Measurements from ENCODE around the gene TXNRD2.
A peak's percentile ranks its signal among the peaks of the same experiment; 100 is the strongest.

The TXNRD2 gene

GRCh38 chr22:19855504-19856409 is 85.9 kb downstream of the TXNRD2 start:
- DNase-seq, result peak in 3 of 5 donors; percentile 30 to 69 (median 42)

GRCh38 chr22:19854778-19855503 is 86.7 kb downstream of the TXNRD2 start, which contains the start of the genes GNB1L and RTL10:
Gene GNB1L, minus strand, starts transcription at chr22:19854874. Its CDS starts 33,519 bp downstream, at chr22:19821355.
Gene RTL10, minus strand, starts transcription at chr22:19854874. Its CDS starts 2,613 bp downstream, at chr22:19852261.
- peak; percentile 93 to 97 (median 94) for DNase-seq

GRCh38 chr22:19853879-19854777 is 87.5 kb downstream of the TXNRD2 start:
- DNase-seq, result peak in 1 of 5 donors; percentile 15

- no peak for DNase-seq
Observed at GRCh38 chr22:19853058-19853878, 88.3 kb downstream of the TXNRD2 start.

- DNase-seq, result no peak
Observed at GRCh38 chr22:19852177-19852781, 89.3 kb downstream of the TXNRD2 start.

- no peak for DNase-seq
Observed at GRCh38 chr22:19851291-19852176, 90.1 kb downstream of the TXNRD2 start.

- no peak for DNase-seq
Observed at GRCh38 chr22:19850763-19851109, 90.9 kb downstream of the TXNRD2 start.

- DNase-seq, result no peak
Observed at GRCh38 chr22:19849835-19850762, 91.5 kb downstream of the TXNRD2 start.

GRCh38 chr22:19848298-19849224 is 93.1 kb downstream of the TXNRD2 start:
- no peak for DNase-seq

GRCh38 chr22:19847345-19847632 is 94.3 kb downstream of the TXNRD2 start:
- DNase-seq, result no peak

- DNase-seq, result no peak
Observed at GRCh38 chr22:19846620-19847344, 94.8 kb downstream of the TXNRD2 start.

GRCh38 chr22:19845054-19845722 is 96.4 kb downstream of the TXNRD2 start:
- no peak for DNase-seq

GRCh38 chr22:19844377-19845053 is 97.1 kb downstream of the TXNRD2 start:
- DNase-seq, result peak in 1 of 5 donors; percentile 33

- no peak for DNase-seq
Observed at GRCh38 chr22:19843857-19844376, 97.7 kb downstream of the TXNRD2 start.

- DNase-seq, result no peak
Observed at GRCh38 chr22:19843107-19843856, 98.3 kb downstream of the TXNRD2 start.
